GM19372 (cell line): Measurements from ENCODE around the gene CTSZ.

Source experiments
- ATAC-seq: cut with Tn5 transposase; IDR thresholded peaks from one replicate; pipeline ENCODE4 v1.9.1; 2021; ENCODE audit warnings: mild to moderate bottlenecking, low read depth, moderate library complexity; ENCODE audit not compliant: unreplicated experiment

Gene CTSZ

GRCh38 chr20:59032023-59032712 is 25.1 kb upstream of the CTSZ start, which contains the start of gene ATP5F1E:
Gene ATP5F1E (minus strand): TSS chr20:59032335. CDS start chr20:59032251, 84 bp downstream.
- ATAC-seq = peak; percentile 91

GRCh38 chr20:59031564-59032022 is 24.5 kb upstream of the CTSZ start:
- ATAC-seq = no peak

- no peak for ATAC-seq
These were observed 24.0 kb upstream of the CTSZ start for GRCh38 chr20:59030911-59031563.

- no peak for ATAC-seq
These were observed 21.8 kb upstream of the CTSZ start for GRCh38 chr20:59028812-59029211.

DNA sequence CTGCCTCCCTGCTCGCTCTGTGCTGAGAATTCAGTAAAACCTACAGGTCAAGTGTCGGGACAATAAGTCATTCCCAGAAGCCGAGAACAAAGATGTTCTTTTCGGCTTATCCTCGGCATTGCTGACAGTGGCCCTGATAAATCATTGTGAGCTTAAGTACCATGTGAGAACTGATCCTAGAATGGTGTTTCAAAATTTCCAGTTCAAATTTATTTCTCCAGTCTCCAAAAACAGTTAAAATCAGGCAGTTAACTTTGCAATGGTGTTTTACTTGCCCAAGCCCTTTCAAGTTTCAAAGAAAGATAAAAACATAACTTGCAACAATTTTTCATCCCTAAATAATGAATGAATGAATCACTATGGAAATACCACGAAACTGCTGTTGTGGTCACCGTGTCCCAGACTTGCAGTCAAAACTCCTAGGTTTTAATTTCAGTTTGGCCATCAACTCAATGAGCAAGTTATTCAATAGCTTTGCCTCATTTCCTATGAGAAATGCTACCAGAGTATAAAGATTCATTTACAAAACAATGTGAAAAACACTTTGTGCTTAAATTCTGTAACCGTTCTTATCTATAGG is 20.8 kb upstream of the CTSZ start:
- ATAC-seq = no peak

GRCh38 chr20:59026904-59027740 is 20.1 kb upstream of the CTSZ start:
- ATAC-seq = no peak

GRCh38 chr20:59025511-59025910 is 18.5 kb upstream of the CTSZ start:
- ATAC-seq = no peak

DNA sequence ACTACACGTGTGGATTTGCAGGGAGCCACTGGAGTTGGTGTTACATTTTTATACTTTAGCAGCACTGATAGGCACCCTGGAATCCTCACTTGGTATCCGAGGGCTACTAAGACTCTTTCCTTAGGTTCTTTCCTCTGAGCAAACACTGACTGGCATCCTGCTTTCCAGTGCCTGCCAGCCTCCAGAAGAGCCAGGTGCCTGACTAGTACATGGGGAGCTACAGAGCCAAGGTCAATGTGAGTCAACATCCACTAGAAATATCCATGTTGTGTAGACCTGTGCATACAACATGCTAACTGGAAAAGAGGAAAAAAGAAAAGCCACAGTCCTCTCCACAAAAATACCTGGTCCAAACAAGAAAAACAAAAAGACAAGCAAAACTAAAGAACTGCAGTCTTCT is 18.0 kb upstream of the CTSZ start:
- no peak for ATAC-seq

DNA sequence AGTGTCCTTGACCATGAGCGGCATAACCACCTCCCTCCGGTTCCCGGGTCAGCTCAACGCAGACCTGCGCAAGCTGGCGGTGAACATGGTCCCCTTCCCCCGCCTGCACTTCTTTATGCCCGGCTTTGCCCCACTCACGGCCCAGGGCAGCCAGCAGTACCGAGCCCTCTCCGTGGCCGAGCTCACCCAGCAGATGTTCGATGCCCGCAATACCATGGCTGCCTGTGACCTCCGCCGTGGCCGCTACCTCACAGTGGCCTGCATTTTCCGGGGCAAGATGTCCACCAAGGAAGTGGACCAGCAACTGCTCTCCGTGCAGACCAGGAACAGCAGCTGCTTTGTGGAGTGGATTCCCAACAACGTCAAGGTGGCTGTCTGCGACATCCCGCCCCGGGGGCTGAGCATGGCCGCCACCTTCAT is 17.1 kb upstream of the CTSZ start:
- ATAC-seq = no peak

GRCh38 chr20:59023616-59024015 is 16.6 kb upstream of the CTSZ start:
- ATAC-seq = no peak

DNA sequence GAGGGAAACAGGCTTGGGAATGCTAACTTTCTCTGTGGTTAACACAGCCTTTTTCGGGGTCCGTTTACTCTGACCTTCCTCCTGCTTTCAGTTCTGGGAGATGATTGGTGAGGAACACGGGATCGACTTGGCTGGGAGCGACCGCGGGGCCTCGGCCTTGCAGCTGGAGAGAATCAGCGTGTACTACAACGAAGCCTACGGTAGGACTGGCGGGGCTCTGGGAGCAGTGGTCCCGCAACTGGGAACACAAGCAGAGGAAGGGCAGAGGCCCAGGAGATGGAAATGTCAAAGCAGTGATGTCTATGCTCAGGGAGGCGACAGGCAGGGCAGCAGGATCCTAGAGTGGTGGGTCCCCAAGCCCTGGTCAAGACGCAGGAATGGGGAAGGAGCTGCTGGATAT is 15.7 kb upstream of the CTSZ start:
- no peak for ATAC-seq

DNA sequence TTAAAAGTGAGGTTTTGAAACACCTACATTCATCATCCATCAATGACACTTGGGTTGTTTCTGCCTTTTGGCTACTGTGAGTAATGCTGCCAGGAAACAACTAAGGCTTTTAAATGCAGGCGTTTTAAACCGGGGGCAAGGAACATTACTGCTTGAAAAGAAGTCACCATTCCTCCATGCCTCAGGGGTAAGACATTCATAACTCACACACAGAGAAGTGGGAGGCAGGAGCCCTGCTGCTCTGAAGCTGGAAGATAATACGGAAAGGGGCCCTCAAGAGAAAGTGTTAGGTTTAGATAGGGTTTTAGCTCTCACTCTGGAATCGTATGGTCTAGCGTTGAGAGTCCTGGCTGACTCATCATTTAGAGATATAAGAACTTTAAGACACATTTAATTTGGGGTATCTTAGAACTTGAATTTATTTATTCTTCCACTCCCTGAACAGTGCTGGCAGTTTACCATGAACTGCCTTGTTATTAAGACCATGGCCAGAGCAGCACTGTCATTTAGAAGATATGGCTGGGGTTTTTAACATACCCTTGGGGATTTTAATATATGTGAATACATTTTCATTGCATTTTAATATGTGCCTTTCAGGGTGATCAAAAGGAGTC is 14.0 kb upstream of the CTSZ start:
- ATAC-seq = no peak

- no peak for ATAC-seq
These were observed 12.2 kb upstream of the CTSZ start, which contains the start of gene TUBB1 for GRCh38 chr20:59019217-59019616. Gene TUBB1 (plus strand): TSS chr20:59019429. CDS start chr20:59019523, 94 bp downstream.

- ATAC-seq = no peak
These were observed 11.8 kb upstream of the CTSZ start for GRCh38 chr20:59018817-59019216.

DNA sequence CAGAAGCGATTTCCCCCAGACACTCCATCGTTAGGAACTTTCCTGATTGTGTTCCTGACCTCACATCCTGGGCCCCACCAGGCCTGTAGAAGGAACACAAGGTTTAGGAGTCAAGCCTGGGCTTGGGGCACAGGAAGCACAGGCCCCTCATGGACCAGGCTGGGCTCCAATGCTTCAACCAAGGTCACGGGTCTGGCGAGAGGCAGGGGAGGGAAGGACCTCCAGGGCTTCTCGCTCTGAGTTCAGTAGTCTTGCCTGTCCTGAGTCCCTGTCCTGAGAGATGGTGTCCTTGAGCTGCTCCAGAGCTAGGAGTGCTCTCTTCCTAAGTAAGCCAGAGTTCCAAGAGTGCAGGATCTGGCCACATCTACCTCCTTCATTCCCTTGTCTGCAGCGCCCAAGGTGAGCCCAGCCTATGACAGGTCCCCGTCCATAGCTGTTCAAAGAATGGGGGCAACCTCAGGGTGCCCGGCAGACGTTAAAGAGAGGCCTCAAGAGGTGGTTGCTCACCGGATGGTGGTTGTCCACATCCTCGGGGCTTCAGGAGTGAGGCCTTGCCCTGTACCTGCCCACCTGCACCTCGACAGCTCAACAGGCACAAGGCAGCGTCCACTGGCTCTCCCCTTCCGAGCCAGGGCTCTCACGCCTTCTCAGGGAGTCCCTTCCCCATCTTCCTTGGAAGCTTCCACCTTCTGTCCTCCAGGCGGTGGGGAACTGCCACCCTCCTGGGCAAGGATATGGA is 10.6 kb upstream of the CTSZ start:
- no peak for ATAC-seq

GRCh38 chr20:59016795-59017492 is 9.9 kb upstream of the CTSZ start:
- ATAC-seq = no peak

DNA sequence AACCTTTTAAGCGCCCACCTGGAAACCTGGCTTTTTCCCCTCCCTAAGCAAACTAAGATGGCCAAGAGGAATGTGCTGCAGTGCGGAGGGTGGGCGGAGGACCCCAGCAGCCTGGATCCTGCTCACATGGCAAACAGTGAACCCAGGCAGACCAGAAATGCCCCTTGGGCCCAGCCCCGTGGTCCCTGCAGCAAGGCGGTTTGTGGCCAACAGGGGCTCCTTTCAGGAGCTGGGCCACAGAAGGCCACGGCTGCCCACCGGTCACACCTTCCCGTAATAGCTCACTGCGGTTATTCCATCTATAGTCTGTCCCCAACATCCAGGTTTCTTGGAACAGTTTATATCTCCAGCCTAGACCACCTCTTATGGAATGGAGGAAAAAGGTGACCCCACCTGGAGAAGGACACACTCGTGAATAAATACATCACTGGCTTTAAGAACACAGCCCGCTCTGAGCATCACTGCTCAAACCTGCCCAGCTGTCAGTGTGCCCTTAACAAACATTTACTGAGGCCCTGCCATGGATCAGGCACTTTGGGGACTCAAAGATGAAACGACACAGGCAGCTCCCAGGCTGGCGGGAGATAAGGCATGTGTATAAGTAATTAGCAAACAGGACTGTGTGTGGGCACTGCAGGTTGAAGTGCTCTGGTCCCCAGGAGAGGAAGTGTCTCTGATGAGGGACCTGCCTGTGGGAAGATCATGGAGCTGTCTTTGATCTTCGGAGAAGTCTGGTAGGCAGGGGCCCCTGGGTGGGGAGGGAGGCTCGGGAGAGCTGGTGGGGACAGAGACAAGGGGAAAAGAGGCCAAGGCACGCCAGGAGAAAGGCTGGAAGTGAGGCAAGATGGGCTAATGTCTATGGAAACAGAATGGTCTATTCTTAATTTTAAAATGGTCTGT is 9.0 kb upstream of the CTSZ start:
- no peak for ATAC-seq

GRCh38 chr20:59015411-59015810 is 8.4 kb upstream of the CTSZ start:
- ATAC-seq = no peak
